Measurements from ENCODE around the gene RFESD.

RFESD gene

GRCh38 chr5:95654196-95654595 is 7.6 kb downstream of the RFESD start:
- no peak for DNase-seq (ENCODE audit: low read depth)
- H3K4me3 ChIP-seq (ENCODE audit: low read depth, low read length), result no peak overlapping the region

- DNase-seq (ENCODE audit: low read depth), result no peak
- H3K4me3 ChIP-seq (ENCODE audit: low read depth, low read length), result no peak overlapping the region
Observed at GRCh38 chr5:95655575-95655974, 9.0 kb downstream of the RFESD start.

GRCh38 chr5:95660060-95660459 is 13.5 kb downstream of the RFESD start:
- no peak overlapping the region for H3K4me3 ChIP-seq (ENCODE audit: low read depth, low read length)
- DNase-seq (ENCODE audit: low read depth), result no peak

- DNase-seq (ENCODE audit: low read depth), result no peak
Observed at GRCh38 chr5:95662946-95663345, 16.4 kb downstream of the RFESD start.

GRCh38 chr5:95664204-95664786 is 17.7 kb downstream of the RFESD start:
- H3K4me3 ChIP-seq (ENCODE audit: low read depth, low read length), result no peak overlapping the region
- DNase-seq (ENCODE audit: low read depth), result no peak

More at GRCh38 chr5:95662946-95663345, 16.4 kb downstream of the RFESD start:
- no peak overlapping the region for H3K4me3 ChIP-seq (ENCODE audit: low read depth, low read length)

GRCh38 chr5:95667061-95667618 is 20.6 kb downstream of the RFESD start:
- DNase-seq (ENCODE audit: low read depth), result no peak

GRCh38 chr5:95667678-95668077 is 21.1 kb downstream of the RFESD start:
- no peak for DNase-seq (ENCODE audit: low read depth)

More at GRCh38 chr5:95667061-95667618, 20.6 kb downstream of the RFESD start:
- H3K4me3 ChIP-seq (ENCODE audit: low read depth, low read length), result no peak overlapping the region

GRCh38 chr5:95668216-95668615 is 21.6 kb downstream of the RFESD start:
- no peak for DNase-seq (ENCODE audit: low read depth)
- no peak overlapping the region for H3K4me3 ChIP-seq (ENCODE audit: low read depth, low read length)

More at GRCh38 chr5:95667678-95668077, 21.1 kb downstream of the RFESD start:
- H3K4me3 ChIP-seq (ENCODE audit: low read depth, low read length), result no peak overlapping the region

GRCh38 chr5:95668728-95669127 is 22.2 kb downstream of the RFESD start:
- no peak overlapping the region for H3K4me3 ChIP-seq (ENCODE audit: low read depth, low read length)
- no peak for DNase-seq (ENCODE audit: low read depth)

GRCh38 chr5:95669540-95669939 is 23.0 kb downstream of the RFESD start:
- no peak overlapping the region for H3K4me3 ChIP-seq (ENCODE audit: low read depth, low read length)
- DNase-seq (ENCODE audit: low read depth), result peak; percentile 98

- H3K4me3 ChIP-seq (ENCODE audit: low read depth, low read length), result no peak overlapping the region
- no peak for DNase-seq (ENCODE audit: low read depth)
Observed at GRCh38 chr5:95669985-95670384, 23.4 kb downstream of the RFESD start.

GRCh38 chr5:95670568-95670967 is 24.0 kb downstream of the RFESD start:
- H3K4me3 ChIP-seq (ENCODE audit: low read depth, low read length), result no peak overlapping the region

GRCh38 chr5:95671826-95672225 is 25.2 kb downstream of the RFESD start:
- H3K4me3 ChIP-seq (ENCODE audit: low read depth, low read length), result no peak overlapping the region
- DNase-seq (ENCODE audit: low read depth), result no peak

More at GRCh38 chr5:95670568-95670967, 24.0 kb downstream of the RFESD start:
- no peak for DNase-seq (ENCODE audit: low read depth)

- DNase-seq (ENCODE audit: low read depth), result no peak
- no peak overlapping the region for H3K4me3 ChIP-seq (ENCODE audit: low read depth, low read length)
Observed at GRCh38 chr5:95672641-95673040, 26.1 kb downstream of the RFESD start.

- H3K4me3 ChIP-seq (ENCODE audit: low read depth, low read length), result no peak overlapping the region
- DNase-seq (ENCODE audit: low read depth), result peak; percentile 49
Observed at GRCh38 chr5:95673081-95673480, 26.5 kb downstream of the RFESD start.

GRCh38 chr5:95682891-95683290 is 36.3 kb downstream of the RFESD start, which contains the start of gene SPATA9:
SPATA9 (minus strand) TSS chr5:95682991; CDS start chr5:95682854, 137 bp downstream.
- DNase-seq (ENCODE audit: low read depth), result no peak
- no peak within 1 kb of the TSS for H3K4me3 ChIP-seq (ENCODE audit: low read depth, low read length)

- no peak for DNase-seq (ENCODE audit: low read depth)
- H3K4me3 ChIP-seq (ENCODE audit: low read depth, low read length), result no peak overlapping the region
Observed at GRCh38 chr5:95684361-95684760, 37.8 kb downstream of the RFESD start.

- no peak overlapping the region for H3K4me3 ChIP-seq (ENCODE audit: low read depth, low read length)
- no peak for DNase-seq (ENCODE audit: low read depth)
Observed at GRCh38 chr5:95686651-95687050, 40.1 kb downstream of the RFESD start.

GRCh38 chr5:95689680-95690079 is 43.1 kb downstream of the RFESD start:
- no peak for DNase-seq (ENCODE audit: low read depth)

GRCh38 chr5:95690333-95690732 is 43.8 kb downstream of the RFESD start:
- H3K4me3 ChIP-seq (ENCODE audit: low read depth, low read length), result no peak overlapping the region
- DNase-seq (ENCODE audit: low read depth), result no peak

More at GRCh38 chr5:95689680-95690079, 43.1 kb downstream of the RFESD start:
- H3K4me3 ChIP-seq (ENCODE audit: low read depth, low read length), result no peak overlapping the region
